GM23338 (cell line): ENCODE results near the gene JCHAIN.

ENCODE experiments used
- EZH2 ChIP-seq: fragments of 200-600 bp; sonication (generic); IDR thresholded peaks from one replicate; pipeline ENCODE4 v1.8.0; 2017; ENCODE audit warnings: antibody characterized with exemption, mild to moderate bottlenecking, low read depth; ENCODE audit not compliant: unreplicated experiment
- TF ChIP-seq, protein P1 (sequence below): IDR thresholded peaks from one replicate; pipeline ENCODE4 v1.6.1; 2018; ENCODE audit warnings: antibody characterized with exemption; ENCODE audit not compliant: unreplicated experiment
- TF ChIP-seq, protein P2 (sequence below), 2 experiments: fragments of 200-600 bp in 1 of 2; sonication (generic) in 1 of 2; conservative IDR thresholded peaks; 2 replicates each; pipeline versions ENCODE4 v1.5.1 to v1.6.1; 2016 to 2017; ENCODE audit warnings: antibody characterized with exemption in 2 of 2, low read depth in 2 of 2, mild to moderate bottlenecking in 2 of 2, moderate library complexity in 1 of 2

DNA sequence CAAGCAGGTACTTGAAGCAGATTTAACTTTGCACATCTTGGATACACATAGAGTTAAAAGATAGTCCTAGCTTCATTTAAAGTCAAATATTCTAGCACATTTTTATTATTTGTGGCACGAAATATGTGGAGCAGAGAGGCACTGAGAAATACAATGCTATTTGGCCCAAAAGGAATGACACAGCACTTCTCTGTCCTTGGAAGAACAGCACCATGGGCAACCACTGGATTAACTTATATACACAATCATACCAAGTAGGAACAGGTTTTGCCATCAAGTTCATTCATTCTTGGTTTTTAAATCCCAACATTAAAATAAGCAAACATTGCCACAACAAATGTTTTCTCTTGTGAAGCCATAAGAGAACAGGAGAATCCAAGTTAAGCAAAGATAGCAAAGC lies 38.7 kb downstream of the JCHAIN start:
- TF ChIP-seq, protein P1, sequence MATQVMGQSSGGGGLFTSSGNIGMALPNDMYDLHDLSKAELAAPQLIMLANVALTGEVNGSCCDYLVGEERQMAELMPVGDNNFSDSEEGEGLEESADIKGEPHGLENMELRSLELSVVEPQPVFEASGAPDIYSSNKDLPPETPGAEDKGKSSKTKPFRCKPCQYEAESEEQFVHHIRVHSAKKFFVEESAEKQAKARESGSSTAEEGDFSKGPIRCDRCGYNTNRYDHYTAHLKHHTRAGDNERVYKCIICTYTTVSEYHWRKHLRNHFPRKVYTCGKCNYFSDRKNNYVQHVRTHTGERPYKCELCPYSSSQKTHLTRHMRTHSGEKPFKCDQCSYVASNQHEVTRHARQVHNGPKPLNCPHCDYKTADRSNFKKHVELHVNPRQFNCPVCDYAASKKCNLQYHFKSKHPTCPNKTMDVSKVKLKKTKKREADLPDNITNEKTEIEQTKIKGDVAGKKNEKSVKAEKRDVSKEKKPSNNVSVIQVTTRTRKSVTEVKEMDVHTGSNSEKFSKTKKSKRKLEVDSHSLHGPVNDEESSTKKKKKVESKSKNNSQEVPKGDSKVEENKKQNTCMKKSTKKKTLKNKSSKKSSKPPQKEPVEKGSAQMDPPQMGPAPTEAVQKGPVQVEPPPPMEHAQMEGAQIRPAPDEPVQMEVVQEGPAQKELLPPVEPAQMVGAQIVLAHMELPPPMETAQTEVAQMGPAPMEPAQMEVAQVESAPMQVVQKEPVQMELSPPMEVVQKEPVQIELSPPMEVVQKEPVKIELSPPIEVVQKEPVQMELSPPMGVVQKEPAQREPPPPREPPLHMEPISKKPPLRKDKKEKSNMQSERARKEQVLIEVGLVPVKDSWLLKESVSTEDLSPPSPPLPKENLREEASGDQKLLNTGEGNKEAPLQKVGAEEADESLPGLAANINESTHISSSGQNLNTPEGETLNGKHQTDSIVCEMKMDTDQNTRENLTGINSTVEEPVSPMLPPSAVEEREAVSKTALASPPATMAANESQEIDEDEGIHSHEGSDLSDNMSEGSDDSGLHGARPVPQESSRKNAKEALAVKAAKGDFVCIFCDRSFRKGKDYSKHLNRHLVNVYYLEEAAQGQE, result no peak
- TF ChIP-seq, protein P2, sequence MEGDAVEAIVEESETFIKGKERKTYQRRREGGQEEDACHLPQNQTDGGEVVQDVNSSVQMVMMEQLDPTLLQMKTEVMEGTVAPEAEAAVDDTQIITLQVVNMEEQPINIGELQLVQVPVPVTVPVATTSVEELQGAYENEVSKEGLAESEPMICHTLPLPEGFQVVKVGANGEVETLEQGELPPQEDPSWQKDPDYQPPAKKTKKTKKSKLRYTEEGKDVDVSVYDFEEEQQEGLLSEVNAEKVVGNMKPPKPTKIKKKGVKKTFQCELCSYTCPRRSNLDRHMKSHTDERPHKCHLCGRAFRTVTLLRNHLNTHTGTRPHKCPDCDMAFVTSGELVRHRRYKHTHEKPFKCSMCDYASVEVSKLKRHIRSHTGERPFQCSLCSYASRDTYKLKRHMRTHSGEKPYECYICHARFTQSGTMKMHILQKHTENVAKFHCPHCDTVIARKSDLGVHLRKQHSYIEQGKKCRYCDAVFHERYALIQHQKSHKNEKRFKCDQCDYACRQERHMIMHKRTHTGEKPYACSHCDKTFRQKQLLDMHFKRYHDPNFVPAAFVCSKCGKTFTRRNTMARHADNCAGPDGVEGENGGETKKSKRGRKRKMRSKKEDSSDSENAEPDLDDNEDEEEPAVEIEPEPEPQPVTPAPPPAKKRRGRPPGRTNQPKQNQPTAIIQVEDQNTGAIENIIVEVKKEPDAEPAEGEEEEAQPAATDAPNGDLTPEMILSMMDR (conservative IDR thresholded peaks at IDR 0.05; ENCODE audit: low read depth in 2 of 2), result no peak
- no peak for TF ChIP-seq EZH2
